Regular cardiac myocyte (primary cell): Measurements from ENCODE around the gene TELO2. TPM values are rescaled to one million over a fixed set of nuclear protein-coding genes. Genes with fewer than 3 reads are reported as not detected.

Experiments
- total RNA-seq: library from RNA; depleted of rRNA; stranded (reverse); fragments of >200 nt; gene quantifications from 2 replicates; pipeline ENCODE4 v1.2.3, GENCODE V29; 2014

Gene TELO2
- 9.0 and 18.8 TPM in 2 replicates for total RNA-seq

GRCh38 chr16:1492923-1493745, at the start of gene TELO2:
Gene TELO2 (plus strand): TSS chr16:1493360. CDS start chr16:1494282, 922 bp downstream.

GRCh38 chr16:1443980-1444729, 49.0 kb upstream of the TELO2 start, which contains the start of gene CCDC154:
Gene CCDC154 (minus strand): TSS chr16:1444556. CDS start chr16:1444322, 234 bp downstream.

GRCh38 chr16:1474796-1475551, 18.2 kb upstream of the TELO2 start, which contains the start of gene CLCN7:
Gene CLCN7 (minus strand): TSS chr16:1475028. CDS start chr16:1474974, 54 bp downstream.

GRCh38 chr16:1488619-1489018, 4.5 kb upstream of the TELO2 start, which contains the start of gene PTX4:
Gene PTX4 (minus strand): TSS chr16:1488944. CDS start chr16:1488909, 35 bp downstream.

GRCh38 chr16:1533443-1533951, 40.3 kb downstream of the TELO2 start, which contains the start of gene TMEM204:
Gene TMEM204 (plus strand): TSS chr16:1533666. CDS start chr16:1534276, 610 bp downstream.

Other genes with a start within 250 kb of the TELO2 start
- not detected in 2 replicates for gene TPSD1, start 237.3 kb upstream of the TELO2 start, total RNA-seq
- gene UBE2I, start 183.7 kb upstream of the TELO2 start, total RNA-seq: 45.4 and 62.9 TPM in 2 replicates
- gene BAIAP3, start 159.7 kb upstream of the TELO2 start, total RNA-seq: 0.38 and 0.56 TPM in 2 replicates
- 60.6 and 112 TPM in 2 replicates for gene TSR3, start 141.5 kb upstream of the TELO2 start, total RNA-seq
- 23.6 and 69.1 TPM in 2 replicates for gene GNPTG, start 141.4 kb upstream of the TELO2 start, total RNA-seq
- 7.6 and 9.8 TPM in 2 replicates for gene UNKL, start 78.7 kb upstream of the TELO2 start, total RNA-seq
- gene UQCC4, start 72.6 kb upstream of the TELO2 start, total RNA-seq: 9.0 and 21.1 TPM in 2 replicates
- not detected in 2 replicates for gene PERCC1, start 62.3 kb upstream of the TELO2 start, total RNA-seq
- gene CCDC154, start 48.8 kb upstream of the TELO2 start, total RNA-seq: 1.4 TPM in 1 of 2 replicates, not detected in the other
- gene CLCN7, start 18.3 kb upstream of the TELO2 start, total RNA-seq: 50.6 and 80.9 TPM in 2 replicates
- gene PTX4, start 4.4 kb upstream of the TELO2 start, total RNA-seq: 0.19 TPM in 1 of 2 replicates, not detected in the other
- 17.5 and 21.1 TPM in 2 replicates for gene TMEM204, start 40.3 kb downstream of the TELO2 start, total RNA-seq
- 18.2 and 25.9 TPM in 2 replicates for gene IFT140, start 118.7 kb downstream of the TELO2 start, total RNA-seq
- 3.7 and 5.2 TPM in 2 replicates for gene CRAMP1, start 119.0 kb downstream of the TELO2 start, total RNA-seq
- gene JPT2, start 184.9 kb downstream of the TELO2 start, total RNA-seq: 52.3 and 55.0 TPM in 2 replicates
- 25.7 and 46.2 TPM in 2 replicates for gene MAPK8IP3, start 212.8 kb downstream of the TELO2 start, total RNA-seq